ENCODE results near the gene INPP5A. TPM values are rescaled to one million over a fixed set of nuclear protein-coding genes. Genes with fewer than 3 reads are reported as not detected.

Gene INPP5A
- total and polyA plus RNA-seq, 2 experiments from 2014 or later, result 41.2 to 53.6 TPM

DNA sequence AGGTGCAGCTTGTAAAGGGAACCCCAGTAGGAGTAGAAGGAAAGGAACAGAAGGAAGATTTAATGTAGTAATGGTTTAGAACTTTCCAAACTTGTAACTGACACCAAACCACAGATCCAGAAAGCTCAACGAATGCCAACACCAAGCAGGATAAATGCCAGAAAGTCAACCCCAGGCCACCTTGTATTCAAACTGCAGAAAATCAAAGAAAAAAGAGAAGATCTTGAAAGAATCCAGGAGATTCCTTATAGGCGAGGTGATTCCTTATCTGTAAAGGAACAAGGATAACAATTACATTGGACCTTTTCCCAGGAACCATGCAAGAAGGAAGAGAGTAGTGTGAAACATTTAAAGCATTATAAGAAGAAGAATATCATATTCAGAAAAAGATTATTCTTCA is 154.7 kb downstream of the INPP5A start:
- Histone ChIP-seq H3K4me2 (no peak overlapping the region), H3K4me1 (ENCODE audit: insufficient read depth) (no peaks in the 10 kb centered on the region), H3K27ac (no peak overlapping the region), H3K27me3 (no peaks in the 10 kb centered on the region), H4K20me1 (ENCODE audit: insufficient read depth, poor library complexity, severe bottlenecking) (no peaks in the 10 kb centered on the region), H3K9me2 (replicated peaks; ENCODE audit: insufficient read depth) (no peaks in the 10 kb centered on the region), H2AFZ (no peak overlapping the region), H3K36me3 (replicated peaks; ENCODE audit: insufficient read depth, low read depth) (no peaks in the 10 kb centered on the region), H3K9me3 (ENCODE audit: low read depth) (peaks cover 14% of the 10 kb centered on the region), H3K79me2 (no peaks in the 10 kb centered on the region), H3K4me3 (no peak overlapping the region)
- no peak for DNase-seq (ENCODE audit: low spot score)
- TF ChIP-seq, protein P1, sequence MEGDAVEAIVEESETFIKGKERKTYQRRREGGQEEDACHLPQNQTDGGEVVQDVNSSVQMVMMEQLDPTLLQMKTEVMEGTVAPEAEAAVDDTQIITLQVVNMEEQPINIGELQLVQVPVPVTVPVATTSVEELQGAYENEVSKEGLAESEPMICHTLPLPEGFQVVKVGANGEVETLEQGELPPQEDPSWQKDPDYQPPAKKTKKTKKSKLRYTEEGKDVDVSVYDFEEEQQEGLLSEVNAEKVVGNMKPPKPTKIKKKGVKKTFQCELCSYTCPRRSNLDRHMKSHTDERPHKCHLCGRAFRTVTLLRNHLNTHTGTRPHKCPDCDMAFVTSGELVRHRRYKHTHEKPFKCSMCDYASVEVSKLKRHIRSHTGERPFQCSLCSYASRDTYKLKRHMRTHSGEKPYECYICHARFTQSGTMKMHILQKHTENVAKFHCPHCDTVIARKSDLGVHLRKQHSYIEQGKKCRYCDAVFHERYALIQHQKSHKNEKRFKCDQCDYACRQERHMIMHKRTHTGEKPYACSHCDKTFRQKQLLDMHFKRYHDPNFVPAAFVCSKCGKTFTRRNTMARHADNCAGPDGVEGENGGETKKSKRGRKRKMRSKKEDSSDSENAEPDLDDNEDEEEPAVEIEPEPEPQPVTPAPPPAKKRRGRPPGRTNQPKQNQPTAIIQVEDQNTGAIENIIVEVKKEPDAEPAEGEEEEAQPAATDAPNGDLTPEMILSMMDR (IDR thresholded peaks at IDR 0.05; ENCODE audit: poor library complexity), result no peak
- TF ChIP-seq EZH2phosphoT487 (IDR thresholded peaks at IDR 0.05; ENCODE audit: low read depth, severe bottlenecking, unreplicated experiment) (no peak), EZH2 (IDR thresholded peaks at IDR 0.05; ENCODE audit: borderline replicate concordance) (no peak)
- 97% methylated on average over 2 of the region's 2 CpGs for WGBS (ENCODE audit: low lambda C conversion rate, missing lambda C conversion rate)

DNA sequence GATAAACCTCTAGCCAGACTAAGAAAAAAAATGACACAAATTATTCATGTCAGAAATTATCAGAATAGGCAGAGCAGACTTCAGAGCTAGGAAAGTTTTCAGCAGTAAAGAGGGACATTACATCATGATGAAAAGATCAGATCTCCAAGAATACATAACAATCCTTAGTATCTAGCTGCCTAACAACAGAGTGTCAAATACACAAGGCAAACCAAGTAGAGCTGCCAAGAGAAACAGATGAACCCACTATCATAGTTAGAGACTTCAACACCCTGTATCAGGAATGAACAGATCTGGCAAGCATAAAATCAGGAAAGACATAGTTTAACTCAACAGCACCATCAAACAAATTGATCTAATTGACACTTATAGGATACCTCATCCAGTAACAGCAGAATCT is 156.1 kb downstream of the INPP5A start:
- no peak overlapping the region for H3K4me2 ChIP-seq
- peaks cover 14% of the 10 kb centered on the region for H3K9me3 ChIP-seq (ENCODE audit: low read depth)
- no peaks in the 10 kb centered on the region for H3K4me1 ChIP-seq (ENCODE audit: insufficient read depth)
- no peak overlapping the region for H3K27ac ChIP-seq
- DNase-seq (ENCODE audit: low spot score), result no peak
- H2AFZ ChIP-seq, result no peak overlapping the region
- H4K20me1 ChIP-seq (ENCODE audit: insufficient read depth, poor library complexity, severe bottlenecking), result no peaks in the 10 kb centered on the region
- H3K4me3 ChIP-seq, result no peak overlapping the region
- TF ChIP-seq EZH2phosphoT487 (IDR thresholded peaks at IDR 0.05; ENCODE audit: low read depth, severe bottlenecking, unreplicated experiment) (no peak), EZH2 (IDR thresholded peaks at IDR 0.05; ENCODE audit: borderline replicate concordance) (no peak)
- TF ChIP-seq, protein P1 (IDR thresholded peaks at IDR 0.05; ENCODE audit: poor library complexity), result no peak
- H3K36me3 ChIP-seq (replicated peaks; ENCODE audit: insufficient read depth, low read depth), result no peaks in the 10 kb centered on the region
- H3K79me2 ChIP-seq, result no peaks in the 10 kb centered on the region
- H3K27me3 ChIP-seq, result no peaks in the 10 kb centered on the region
- no peaks in the 10 kb centered on the region for H3K9me2 ChIP-seq (replicated peaks; ENCODE audit: insufficient read depth)

DNA sequence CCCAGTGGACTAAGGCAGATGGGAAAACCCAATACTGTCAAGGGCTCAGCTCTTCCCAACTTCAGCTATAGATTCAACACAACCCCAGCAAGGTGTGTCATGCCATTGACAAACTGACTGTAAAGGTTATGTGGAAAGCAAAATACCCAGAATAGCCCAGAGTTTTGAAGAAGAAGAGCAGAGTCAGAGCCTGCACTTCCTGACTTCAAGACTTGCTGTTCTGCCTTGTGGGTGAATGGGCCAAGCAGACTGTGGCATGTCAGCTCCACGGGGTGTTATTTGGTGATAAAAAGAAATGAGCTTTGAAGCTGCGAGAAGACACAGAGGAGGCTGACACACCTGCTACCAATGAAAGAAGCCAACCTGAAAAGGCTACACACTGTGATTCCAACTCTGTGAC is 158.6 kb downstream of the INPP5A start:
- Histone ChIP-seq H3K9me3 (ENCODE audit: low read depth) (peaks cover 14% of the 10 kb centered on the region), H3K79me2 (no peaks in the 10 kb centered on the region), H3K4me2 (no peak overlapping the region), H3K36me3 (replicated peaks; ENCODE audit: insufficient read depth, low read depth) (no peaks in the 10 kb centered on the region), H3K4me3 (no peak overlapping the region), H3K9me2 (replicated peaks; ENCODE audit: insufficient read depth) (no peaks in the 10 kb centered on the region), H3K4me1 (ENCODE audit: insufficient read depth) (peaks cover 6% of the 10 kb centered on the region), H3K27me3 (no peaks in the 10 kb centered on the region), H3K27ac (no peak overlapping the region), H4K20me1 (ENCODE audit: insufficient read depth, poor library complexity, severe bottlenecking) (no peaks in the 10 kb centered on the region), H2AFZ (no peak overlapping the region)
- TF ChIP-seq EZH2 (IDR thresholded peaks at IDR 0.05; ENCODE audit: borderline replicate concordance) (no peak), EZH2phosphoT487 (IDR thresholded peaks at IDR 0.05; ENCODE audit: low read depth, severe bottlenecking, unreplicated experiment) (no peak)
- TF ChIP-seq, protein P1 (IDR thresholded peaks at IDR 0.05; ENCODE audit: poor library complexity), result no peak
- 98% methylated on average over 2 of the region's 2 CpGs for WGBS (ENCODE audit: low lambda C conversion rate, missing lambda C conversion rate)
- DNase-seq (ENCODE audit: low spot score), result no peak
